Coronary artery (tissue), 2 donors: ENCODE data around the gene MARK3.
"Not testable (repeated sequence)": the region's sequence is repeated elsewhere in the genome, so short reads cannot be mapped to it uniquely, and the experiment has no call there.

ENCODE experiments used
- DNase-seq: peaks from one replicate; pipeline ENCODE4 v3.0.0-alpha.2; 2017; ENCODE audit warnings: low spot score
- H3K27ac ChIP-seq, 2 donors: fragments of 200-600 bp; sonication (generic); one replicate each; pipeline ENCODE4 v1.5.1; 2016 to 2019
- H3K4me3 ChIP-seq: fragments of 200-600 bp; sonication (generic); 2 replicates; pipeline ENCODE4 v1.5.1; 2016; ENCODE audit warnings: mild to moderate bottlenecking, moderate library complexity
- TF ChIP-seq, protein P1 (sequence below): fragments of 200-600 bp; sonication (generic); IDR thresholded peaks from one replicate; pipeline ENCODE4 v1.5.1; 2019; ENCODE audit warnings: antibody characterized with exemption

MARK3 gene

DNA sequence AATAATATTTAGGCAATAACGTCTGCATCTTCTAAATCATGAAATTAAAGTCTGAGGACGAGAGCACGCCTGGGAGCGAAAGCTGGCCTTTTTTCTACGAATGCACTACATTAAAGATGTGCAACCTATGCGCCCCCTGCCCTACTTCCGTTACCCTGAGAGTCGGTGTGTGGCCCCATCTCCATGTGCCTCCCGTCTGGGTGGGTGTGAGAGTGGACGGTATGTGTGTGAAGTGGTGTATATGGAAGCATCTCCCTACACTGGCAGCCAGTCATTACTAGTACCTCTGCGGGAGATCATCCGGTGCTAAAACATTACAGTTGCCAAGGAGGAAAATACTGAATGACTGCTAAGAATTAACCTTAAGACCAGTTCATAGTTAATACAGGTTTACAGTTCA is 118.1 kb downstream of the MARK3 start:
- TF ChIP-seq, protein P1, sequence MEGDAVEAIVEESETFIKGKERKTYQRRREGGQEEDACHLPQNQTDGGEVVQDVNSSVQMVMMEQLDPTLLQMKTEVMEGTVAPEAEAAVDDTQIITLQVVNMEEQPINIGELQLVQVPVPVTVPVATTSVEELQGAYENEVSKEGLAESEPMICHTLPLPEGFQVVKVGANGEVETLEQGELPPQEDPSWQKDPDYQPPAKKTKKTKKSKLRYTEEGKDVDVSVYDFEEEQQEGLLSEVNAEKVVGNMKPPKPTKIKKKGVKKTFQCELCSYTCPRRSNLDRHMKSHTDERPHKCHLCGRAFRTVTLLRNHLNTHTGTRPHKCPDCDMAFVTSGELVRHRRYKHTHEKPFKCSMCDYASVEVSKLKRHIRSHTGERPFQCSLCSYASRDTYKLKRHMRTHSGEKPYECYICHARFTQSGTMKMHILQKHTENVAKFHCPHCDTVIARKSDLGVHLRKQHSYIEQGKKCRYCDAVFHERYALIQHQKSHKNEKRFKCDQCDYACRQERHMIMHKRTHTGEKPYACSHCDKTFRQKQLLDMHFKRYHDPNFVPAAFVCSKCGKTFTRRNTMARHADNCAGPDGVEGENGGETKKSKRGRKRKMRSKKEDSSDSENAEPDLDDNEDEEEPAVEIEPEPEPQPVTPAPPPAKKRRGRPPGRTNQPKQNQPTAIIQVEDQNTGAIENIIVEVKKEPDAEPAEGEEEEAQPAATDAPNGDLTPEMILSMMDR, result no peak
- Histone ChIP-seq H3K4me3 (no peak overlapping the region), H3K27ac (no peak overlapping the region)
- peak; percentile 26 for DNase-seq

DNA sequence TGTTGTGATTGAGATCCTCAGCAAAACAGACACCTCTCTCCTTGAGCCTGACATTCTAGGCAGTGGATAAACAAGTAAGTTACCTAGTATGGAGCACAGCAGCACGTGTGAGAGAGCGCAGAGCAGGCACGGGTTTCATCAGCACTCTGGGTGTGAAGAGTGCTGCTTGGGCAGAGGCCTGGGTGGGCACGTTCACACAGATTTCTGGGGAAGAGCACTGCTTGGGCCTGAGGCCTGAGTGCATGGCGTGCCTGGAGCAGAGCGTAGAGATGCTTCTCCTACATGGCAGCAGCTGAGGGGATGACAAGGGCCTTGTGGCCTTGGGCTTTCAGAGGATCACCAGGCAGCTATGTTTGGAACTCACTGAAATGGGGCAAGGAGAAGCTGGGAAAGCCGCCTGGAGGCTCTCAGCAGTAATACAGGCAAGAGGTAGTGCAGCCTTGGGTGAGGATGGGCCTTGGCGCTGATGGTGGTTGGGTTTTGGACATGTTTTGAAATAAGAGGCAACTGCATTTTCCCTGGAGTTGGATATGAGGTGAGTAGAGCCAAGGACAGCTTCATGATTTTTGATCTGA is 119.9 kb downstream of the MARK3 start:
- DNase-seq, result peak; percentile 40
- TF ChIP-seq, protein P1, result no peak
- Histone ChIP-seq H3K4me3 (no peak overlapping the region), H3K27ac (no peak overlapping the region)

DNA sequence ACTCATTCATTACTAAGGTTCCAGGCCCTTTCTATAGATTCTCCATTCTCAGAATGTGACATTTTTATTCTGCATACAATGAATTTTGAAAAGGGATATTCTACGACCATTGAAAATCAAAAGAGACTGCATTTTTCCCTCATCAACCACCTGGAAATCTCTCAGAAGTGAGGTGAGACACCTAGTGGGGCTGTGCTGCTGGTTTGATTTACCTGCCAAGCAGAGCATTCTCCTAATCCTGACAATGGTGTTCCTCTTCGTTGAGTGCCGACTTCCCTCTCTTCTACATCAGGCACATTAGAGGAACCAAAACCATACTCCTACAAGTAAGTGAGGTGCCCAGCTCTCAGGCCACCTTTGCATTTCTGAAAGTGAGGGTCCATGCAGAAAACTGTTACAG is 122.5 kb downstream of the MARK3 start:
- TF ChIP-seq, protein P1, result no peak
- no peak overlapping the region for H3K4me3 ChIP-seq
- H3K27ac ChIP-seq, result no peak overlapping the region
- DNase-seq, result no peak

DNA sequence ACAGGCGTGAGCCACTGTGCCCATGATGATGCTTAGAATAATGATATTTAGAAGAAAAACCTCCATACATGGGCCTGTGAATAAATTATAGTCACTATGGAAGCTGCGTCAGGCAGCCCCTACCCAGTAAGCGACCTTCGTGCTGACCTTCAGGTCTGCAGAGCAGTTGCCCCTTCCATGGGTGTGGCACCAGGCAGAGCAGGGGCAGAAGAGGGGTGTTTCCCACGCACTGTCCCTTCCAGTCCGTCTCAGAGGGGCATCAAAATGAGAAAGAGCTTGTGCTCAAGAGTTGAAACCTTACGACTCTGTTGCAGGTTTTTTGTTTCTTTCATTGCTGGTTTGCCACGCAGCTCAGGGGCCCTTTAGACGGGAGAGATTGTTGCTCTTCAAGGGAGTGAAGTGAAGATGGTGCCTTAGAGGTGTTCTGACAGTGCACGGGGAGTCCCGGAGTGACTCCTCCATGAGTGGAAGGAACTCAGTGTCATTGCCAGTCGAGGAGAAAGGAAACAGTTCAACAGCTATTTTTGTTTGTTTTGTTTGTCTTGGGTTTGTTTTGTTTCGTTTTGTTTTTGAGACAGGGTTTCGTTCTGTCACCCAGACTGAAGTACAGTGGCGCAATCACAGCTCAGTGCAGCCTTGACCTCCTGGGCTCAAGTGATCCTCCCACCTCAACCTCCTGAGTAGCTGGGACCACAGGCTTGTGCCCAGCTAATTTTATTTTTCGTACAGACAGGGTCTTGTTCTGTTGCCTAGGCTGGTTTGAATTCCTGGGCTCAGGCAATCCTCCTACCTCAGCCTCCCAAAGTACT is 123.5 kb downstream of the MARK3 start:
- no peak overlapping the region for H3K4me3 ChIP-seq
- TF ChIP-seq, protein P1, result no peak
- no peak overlapping the region for H3K27ac ChIP-seq
- no peak for DNase-seq

DNA sequence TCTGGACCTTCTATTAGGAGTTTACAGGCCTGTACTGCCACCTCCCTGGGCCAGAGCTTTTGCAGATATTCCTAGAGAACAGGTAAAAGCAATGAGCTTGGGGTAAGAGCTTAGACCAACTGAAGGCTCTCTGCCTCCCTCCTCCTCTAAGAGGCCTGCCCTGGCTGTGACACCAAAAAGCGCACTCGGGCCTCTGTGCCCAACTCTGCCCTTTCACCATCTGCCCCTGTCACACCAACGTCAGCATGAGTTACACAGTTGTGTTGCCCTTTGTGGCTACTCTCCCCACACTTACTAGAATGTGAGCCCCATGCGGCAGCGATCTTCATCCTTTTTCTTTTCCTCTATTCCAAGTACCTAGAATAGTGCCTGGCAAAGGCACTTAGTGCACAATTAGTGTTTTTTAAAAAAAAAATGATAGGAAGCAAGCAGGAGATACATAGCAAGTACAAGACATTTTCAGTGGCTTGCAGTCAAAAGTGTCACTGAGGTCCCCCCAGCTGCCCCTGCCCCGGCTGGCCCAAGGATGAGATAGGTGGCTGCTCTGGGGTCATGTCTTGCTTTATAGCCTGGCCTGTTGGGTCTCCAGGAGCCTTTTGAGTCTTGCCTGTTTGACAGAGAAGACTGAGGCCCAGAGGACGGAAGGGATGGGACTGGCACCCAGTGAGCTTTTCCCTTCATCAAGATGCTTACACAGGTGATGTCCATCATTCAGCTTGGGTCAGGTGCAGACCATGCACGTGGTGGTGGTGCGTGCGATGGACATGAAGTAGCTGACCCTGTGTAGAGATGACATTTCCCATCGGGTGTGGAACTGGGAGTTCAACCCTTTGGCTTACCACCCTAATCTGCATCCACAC is 124.9 kb downstream of the MARK3 start:
- no peak overlapping the region for H3K27ac ChIP-seq
- DNase-seq, result no peak
- H3K4me3 ChIP-seq, result no peak overlapping the region
- TF ChIP-seq, protein P1, result no peak

DNA sequence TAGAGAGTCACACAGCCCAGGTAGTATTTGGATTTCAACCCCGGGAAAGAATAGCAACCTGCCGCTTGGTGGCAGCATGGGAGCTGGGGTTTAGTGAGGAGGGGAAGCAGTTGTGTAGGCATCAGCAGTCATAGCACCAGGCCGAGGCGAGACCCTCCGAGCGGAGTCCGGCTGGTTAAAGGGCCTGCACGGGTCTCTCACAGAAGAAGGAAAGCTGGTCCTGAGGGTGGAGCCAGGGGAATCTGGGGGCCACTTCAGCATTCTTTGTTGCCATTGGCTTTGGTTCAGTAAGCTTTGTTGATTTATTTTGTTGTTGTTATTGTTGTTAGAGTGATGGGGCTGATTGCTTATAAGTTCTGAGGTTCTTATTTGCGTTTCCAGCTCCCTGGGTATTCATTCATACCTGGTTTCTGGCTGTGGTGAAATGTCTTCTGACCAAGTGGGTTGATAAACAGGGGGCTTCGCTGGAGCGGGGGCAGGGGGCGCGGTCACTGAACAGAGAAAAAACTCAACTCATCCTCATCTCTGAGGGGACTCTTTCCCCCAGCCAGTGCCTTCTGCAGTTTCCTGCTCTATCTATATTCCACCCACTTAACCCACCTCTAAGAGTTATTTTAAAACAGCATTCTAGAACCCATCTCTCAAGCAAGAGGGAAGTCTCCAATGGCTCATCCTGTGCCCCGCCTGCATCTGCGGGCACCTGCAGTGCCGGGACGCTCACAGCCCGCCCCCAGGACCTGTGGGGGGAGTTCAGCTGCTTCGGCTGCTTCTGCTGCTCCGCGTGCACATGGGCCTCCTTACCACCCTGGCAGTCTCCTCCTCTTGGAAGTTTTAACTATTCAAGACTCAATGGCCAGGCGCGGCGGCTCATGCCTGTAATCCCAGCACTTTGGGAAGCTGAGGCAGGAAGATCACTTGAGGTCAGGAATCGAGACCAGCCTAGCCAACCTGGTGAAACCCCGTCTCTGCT is 125.8 kb downstream of the MARK3 start:
- Histone ChIP-seq H3K27ac (no peak overlapping the region), H3K4me3 (no peak overlapping the region)
- TF ChIP-seq, protein P1, result no peak
- DNase-seq, result no peak

DNA sequence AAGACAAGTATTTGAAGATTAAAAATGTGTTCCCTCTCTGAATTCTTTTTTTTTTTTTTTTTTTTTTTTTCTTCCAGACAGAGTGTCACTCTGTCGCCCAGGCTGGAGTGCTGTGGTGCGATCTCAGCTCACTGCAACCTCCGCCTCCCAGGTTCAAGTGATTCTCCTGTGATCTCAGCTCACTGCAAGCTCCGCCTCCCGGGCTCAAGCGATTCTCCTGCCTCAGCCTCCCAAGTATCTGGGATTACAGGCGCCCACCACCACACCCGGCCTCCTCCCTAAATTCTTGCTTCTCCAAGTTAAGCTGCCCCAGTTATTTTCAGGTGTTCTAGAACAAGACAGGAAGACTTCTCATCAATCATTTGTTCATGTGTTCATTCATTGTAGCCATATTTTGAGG is 127.0 kb downstream of the MARK3 start:
- H3K4me3 ChIP-seq, DNase-seq: not testable (repeated sequence)
- H3K27ac ChIP-seq, result peak overlapping the region; percentile 54 to 90
